Iris pigment epithelial cell (primary cell): ENCODE results near the gene CES2.

ENCODE experiments used
- DNase-seq: peaks from one replicate; pipeline ENCODE4 v3.0.0-alpha.2; 2011; ENCODE audit warnings: low read depth

CES2 gene

GRCh38 chr16:66903544-66904427, 31.5 kb upstream of the CES2 start:
- DNase-seq, result no peak

- DNase-seq, result no peak
Observed at GRCh38 chr16:66904428-66904845, 30.9 kb upstream of the CES2 start.

GRCh38 chr16:66904846-66905632, 30.3 kb upstream of the CES2 start:
- no peak for DNase-seq

- no peak for DNase-seq
Observed at GRCh38 chr16:66905633-66906539, 29.4 kb upstream of the CES2 start.

GRCh38 chr16:66906916-66907836, 28.1 kb upstream of the CES2 start:
- no peak for DNase-seq

GRCh38 chr16:66908116-66908515, 27.2 kb upstream of the CES2 start:
- DNase-seq, result no peak

GRCh38 chr16:66908762-66909559, 26.4 kb upstream of the CES2 start:
- DNase-seq, result no peak

GRCh38 chr16:66910175-66910940, 25.0 kb upstream of the CES2 start:
- no peak for DNase-seq

- DNase-seq, result no peak
Observed at GRCh38 chr16:66911112-66911511, 24.2 kb upstream of the CES2 start.

GRCh38 chr16:66911801-66912200, 23.5 kb upstream of the CES2 start:
- DNase-seq, result no peak

GRCh38 chr16:66913081-66913480, 22.2 kb upstream of the CES2 start:
- no peak for DNase-seq

GRCh38 chr16:66913711-66914110, 21.6 kb upstream of the CES2 start:
- DNase-seq, result no peak

GRCh38 chr16:66914541-66914940, 20.8 kb upstream of the CES2 start:
- no peak for DNase-seq

- no peak for DNase-seq
Observed at GRCh38 chr16:66915041-66915440, 20.3 kb upstream of the CES2 start.

- DNase-seq, result no peak
Observed at GRCh38 chr16:66916518-66916917, 18.8 kb upstream of the CES2 start.

GRCh38 chr16:66917741-66918140, 17.6 kb upstream of the CES2 start:
- DNase-seq, result no peak

- DNase-seq, result no peak
Observed at GRCh38 chr16:66918355-66918754, 17.0 kb upstream of the CES2 start.

GRCh38 chr16:66918803-66919568, 16.3 kb upstream of the CES2 start, which contains the start of gene CDH16:
CDH16 (minus strand) TSS chr16:66918885; CDS start chr16:66918065, 820 bp downstream.
- no peak for DNase-seq
